ENCODE measurements around the gene UGT8.

UGT8 gene

GRCh38 chr4:114694770-114695169 lies 96.2 kb downstream of the UGT8 start:
- no peak for DNase-seq

- DNase-seq = no peak
Measured at GRCh38 chr4:114698231-114698630, 99.6 kb downstream of the UGT8 start.

GRCh38 chr4:114701491-114701890 lies 102.9 kb downstream of the UGT8 start:
- no peak for DNase-seq

- DNase-seq = no peak
Measured at GRCh38 chr4:114717432-114717831, 118.8 kb downstream of the UGT8 start.

- DNase-seq = no peak
Measured at GRCh38 chr4:114725066-114725465, 126.5 kb downstream of the UGT8 start.

- DNase-seq = no peak
Measured at GRCh38 chr4:114727461-114727860, 128.9 kb downstream of the UGT8 start.

Data from DMS 273 treated with DMSO at 0.1 percent for 48 hours (cell line).